Neuronal stem cell (in vitro differentiated cells): ENCODE data around the gene SDR39U1.
"Not testable (repeated sequence)": the region's sequence is repeated elsewhere in the genome, so short reads cannot be mapped to it uniquely, and the experiment has no call there.

Experiments used
- DNase-seq: peaks from one replicate; pipeline ENCODE4 v3.0.0-alpha.2; 2013; ENCODE audit warnings: low spot score
- H2AFZ ChIP-seq: one replicate; pipeline ENCODE4 v1.6.1; 2013; ENCODE audit warnings: mild to moderate bottlenecking, low read length, inconsistent platforms
- H2AK5ac ChIP-seq: 2 replicates; pipeline ENCODE4 v1.6.1; 2013; ENCODE audit warnings: low read depth, mild to moderate bottlenecking, inconsistent platforms, low read length, moderate library complexity, mixed read lengths
- H2BK120ac ChIP-seq: 2 replicates; pipeline ENCODE4 v1.6.1; 2013; ENCODE audit warnings: low read depth, mild to moderate bottlenecking, inconsistent platforms, low read length, moderate library complexity, mixed read lengths
- H2BK12ac ChIP-seq: one replicate; pipeline ENCODE4 v1.6.1; 2013; ENCODE audit warnings: low read length, inconsistent platforms
- H2BK15ac ChIP-seq: 2 replicates; pipeline ENCODE4 v1.6.1; 2013; ENCODE audit warnings: mild to moderate bottlenecking, low read length, inconsistent platforms, mixed read lengths
- H2BK5ac ChIP-seq: one replicate; pipeline ENCODE4 v1.6.1; 2013; ENCODE audit warnings: inconsistent platforms, mild to moderate bottlenecking, low read length, moderate library complexity
- H3K14ac ChIP-seq: one replicate; pipeline ENCODE4 v1.6.1; 2013; ENCODE audit warnings: low read length, inconsistent platforms
- H3K18ac ChIP-seq: 2 replicates; pipeline ENCODE4 v1.6.1; 2013; ENCODE audit warnings: low read length, inconsistent platforms
- H3K23ac ChIP-seq: 2 replicates; pipeline ENCODE4 v1.6.1; 2013; ENCODE audit warnings: low read depth, mild to moderate bottlenecking, mixed read lengths, low read length, inconsistent platforms; ENCODE audit not compliant: poor library complexity
- H3K27ac ChIP-seq: replicated peaks from 3 replicates; pipeline ENCODE4 v1.5.1; 2013; ENCODE audit warnings: low read length, inconsistent platforms
- H3K27me3 ChIP-seq, 3 experiments: 2 replicates each; pipeline ENCODE4 v1.6.1; 2013; ENCODE audit warnings: low read length in 3 of 3, mild to moderate bottlenecking in 2 of 3, inconsistent platforms in 1 of 3, low read depth in 1 of 3, mixed read lengths in 1 of 3, moderate library complexity in 1 of 3; ENCODE audit not compliant: control insufficient read depth in 3 of 3, insufficient read depth in 3 of 3
- H3K36me3 ChIP-seq, 2 donors: replicated peaks in 1 of 2; 2 replicates each; pipeline ENCODE4 v1.6.1; 2013; ENCODE audit warnings: low read length in 2 of 2; ENCODE audit not compliant: control insufficient read depth in 2 of 2, insufficient read depth in 2 of 2
- H3K4ac ChIP-seq: 2 replicates; pipeline ENCODE4 v1.6.1; 2013; ENCODE audit warnings: inconsistent platforms, mild to moderate bottlenecking, low read length, moderate library complexity
- H3K4me1 ChIP-seq, 2 donors: 1 replicate in 1 of 2; 2 replicates in 1 of 2; pipeline ENCODE4 v1.6.1; 2013; ENCODE audit warnings: low read length in 2 of 2, low read depth in 1 of 2; ENCODE audit not compliant: control insufficient read depth in 2 of 2, insufficient read depth in 1 of 2
- H3K4me2 ChIP-seq: one replicate; pipeline ENCODE4 v1.6.1; 2013; ENCODE audit warnings: mild to moderate bottlenecking, low read length, inconsistent platforms; ENCODE audit not compliant: insufficient read depth, poor library complexity, severe bottlenecking
- H3K4me3 ChIP-seq, 2 donors: 2 replicates each; pipeline ENCODE4 v1.5.1; 2013; ENCODE audit warnings: low read length in 2 of 2, mild to moderate bottlenecking in 2 of 2, inconsistent platforms in 1 of 2, moderate library complexity in 1 of 2
- H3K79me1 ChIP-seq: one replicate; pipeline ENCODE4 v1.6.1; 2013; ENCODE audit warnings: low read depth, mild to moderate bottlenecking, inconsistent platforms, low read length, moderate library complexity
- H3K9ac ChIP-seq: one replicate; pipeline ENCODE4 v1.6.1; 2013; ENCODE audit warnings: mild to moderate bottlenecking, low read depth, low read length, inconsistent platforms; ENCODE audit not compliant: poor library complexity
- H3K9me3 ChIP-seq, 2 donors: replicated peaks in 1 of 2; 2 replicates each; pipeline versions ENCODE3 to v1.6.1; 2013; ENCODE audit warnings: low read length in 2 of 2, mild to moderate bottlenecking in 2 of 2, inconsistent platforms in 1 of 2, low read depth in 1 of 2, mixed read lengths in 1 of 2, moderate library complexity in 1 of 2; ENCODE audit not compliant: control insufficient read depth in 2 of 2, insufficient read depth in 1 of 2
- H4K8ac ChIP-seq: one replicate; pipeline ENCODE4 v1.6.1; 2013; ENCODE audit warnings: low read depth, mild to moderate bottlenecking, inconsistent platforms, low read length, moderate library complexity
- H4K91ac ChIP-seq: one replicate; pipeline ENCODE4 v1.6.1; 2013; ENCODE audit warnings: low read length, low read depth, mild to moderate bottlenecking, inconsistent platforms; ENCODE audit not compliant: poor library complexity
- WGBS, 2 donors: extraction: QIAGEN DNeasy Blood & Tissue Kit; methylation state at CpG; one replicate each; pipeline ENCODE4 v1.1.7; 2013; ENCODE audit warnings: missing lambda C conversion rate in 2 of 2, mixed read lengths in 1 of 2; ENCODE audit not compliant: insufficient read length in 2 of 2, insufficient replicate concordance in 1 of 2; ENCODE audit errors: extremely low coverage in 2 of 2; 5-methylcytosine and 5-hydroxymethylcytosine counted together

Gene SDR39U1

DNA sequence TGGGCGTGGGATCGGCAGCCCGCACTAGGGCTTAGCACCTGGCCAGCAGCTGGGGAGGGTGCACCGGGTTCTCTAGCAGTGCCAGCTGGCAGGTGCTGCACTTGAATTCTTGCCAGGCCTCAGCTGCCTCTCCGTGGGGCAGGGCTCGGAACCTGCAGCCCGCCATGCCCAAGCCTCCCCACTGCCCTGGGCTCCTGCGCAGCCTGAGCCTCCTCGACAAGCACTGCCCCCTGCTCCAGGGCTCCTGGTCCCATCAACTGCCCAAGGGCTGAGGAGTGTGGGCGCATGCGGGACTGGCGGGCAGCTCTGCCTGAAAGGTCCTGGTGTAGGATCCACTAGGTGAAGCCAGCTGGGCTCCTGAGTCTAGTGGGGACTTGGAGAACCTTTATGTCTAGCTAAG lies 30.6 kb upstream of the SDR39U1 start:
- Histone ChIP-seq H3K4me3 (no peak overlapping the region), H2AFZ (no peak overlapping the region), H2BK5ac (no peak overlapping the region), H3K23ac (no peak overlapping the region), H3K9ac (no peak overlapping the region), H3K4me2 (no peak overlapping the region), H3K18ac (no peak overlapping the region), H4K8ac (no peak overlapping the region), H3K4me1 (no peaks in the 10 kb centered on the region), H2BK12ac (no peak overlapping the region), H3K9me3 (no peaks in the 10 kb centered on the region), H3K79me1 (no peaks in the 10 kb centered on the region), H3K36me3 (peaks cover 0 to 6% of the 10 kb centered on the region in 2 donors), H2BK120ac (no peak overlapping the region), H2AK5ac (no peak overlapping the region), H3K27me3 (no peaks in the 10 kb centered on the region), H4K91ac (no peak overlapping the region), H2BK15ac (no peak overlapping the region), H3K14ac (no peak overlapping the region), H3K27ac (no peak overlapping the region), H3K4ac (no peak overlapping the region)
- WGBS, 2 donors = no CpG with 5 or more reads among the region's 12 CpGs
- no peak for DNase-seq

DNA sequence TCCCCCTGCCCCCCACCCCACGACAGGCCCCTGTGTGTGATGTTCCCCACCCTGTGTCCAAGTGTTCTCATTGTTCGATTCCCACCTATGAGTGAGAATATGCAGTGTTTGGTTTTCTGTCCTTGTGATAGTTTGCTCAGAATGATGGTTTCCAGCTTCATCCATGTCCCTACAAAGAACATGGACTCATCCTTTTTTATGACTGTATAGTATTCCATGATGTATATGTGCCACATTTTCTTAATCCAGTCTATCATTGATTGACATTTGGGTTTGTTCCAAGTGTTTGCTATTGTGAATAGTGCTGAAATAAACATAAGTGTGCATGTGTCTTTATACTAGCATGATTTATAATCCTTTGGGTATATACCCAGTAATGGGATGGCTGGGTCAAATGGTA lies 27.9 kb upstream of the SDR39U1 start:
- not testable (repeated sequence) for H2AK5ac ChIP-seq, H2BK5ac ChIP-seq, H3K9me3 ChIP-seq, H3K4ac ChIP-seq, DNase-seq, H3K79me1 ChIP-seq, H2BK15ac ChIP-seq, H4K8ac ChIP-seq, H3K23ac ChIP-seq, H3K27ac ChIP-seq, H3K4me2 ChIP-seq, H3K36me3 ChIP-seq, H3K14ac ChIP-seq, H3K18ac ChIP-seq, H3K4me3 ChIP-seq, H3K9ac ChIP-seq, H4K91ac ChIP-seq, H3K4me1 ChIP-seq, H2AFZ ChIP-seq, H2BK12ac ChIP-seq, H3K27me3 ChIP-seq, H2BK120ac ChIP-seq
- WGBS, 2 donors = no CpG with 5 or more reads among the region's 2 CpGs

DNA sequence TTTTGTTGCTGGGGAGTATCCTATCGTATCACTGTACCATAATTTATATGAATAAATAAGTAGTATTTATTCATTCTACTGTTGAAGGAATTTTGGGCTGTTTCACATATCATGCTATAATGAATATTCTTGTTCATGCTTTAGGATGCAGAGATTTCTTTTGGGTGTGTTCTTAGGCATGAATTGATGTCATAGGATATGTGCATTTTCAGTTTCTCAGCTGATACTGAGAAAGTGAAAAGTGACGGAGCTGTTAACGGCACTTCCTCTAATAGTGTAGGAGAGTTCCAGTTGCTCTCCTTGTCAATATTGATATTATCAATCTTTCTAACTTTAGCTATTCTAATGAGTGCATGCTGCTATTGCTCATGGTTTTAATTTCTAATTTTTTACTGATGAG lies 23.2 kb upstream of the SDR39U1 start:
- Histone ChIP-seq H3K9me3 (no peaks in the 10 kb centered on the region), H3K36me3 (peaks cover 0 to 2% of the 10 kb centered on the region in 2 donors), H2BK120ac (no peak overlapping the region), H3K4ac (no peak overlapping the region), H2AK5ac (no peak overlapping the region), H2BK15ac (no peak overlapping the region), H3K4me3 (no peak overlapping the region), H3K4me1 (no peaks in the 10 kb centered on the region), H3K9ac (no peak overlapping the region), H4K91ac (no peak overlapping the region), H3K23ac (no peak overlapping the region), H2AFZ (no peak overlapping the region), H3K14ac (no peak overlapping the region), H3K27ac (no peak overlapping the region), H2BK5ac (no peak overlapping the region), H3K4me2 (no peak overlapping the region), H2BK12ac (no peak overlapping the region), H3K18ac (no peak overlapping the region), H3K27me3 (no peaks in the 10 kb centered on the region), H3K79me1 (no peaks in the 10 kb centered on the region), H4K8ac (no peak overlapping the region)
- DNase-seq = no peak
- WGBS, 2 donors = no CpG with 5 or more reads among the region's 3 CpGs

DNA sequence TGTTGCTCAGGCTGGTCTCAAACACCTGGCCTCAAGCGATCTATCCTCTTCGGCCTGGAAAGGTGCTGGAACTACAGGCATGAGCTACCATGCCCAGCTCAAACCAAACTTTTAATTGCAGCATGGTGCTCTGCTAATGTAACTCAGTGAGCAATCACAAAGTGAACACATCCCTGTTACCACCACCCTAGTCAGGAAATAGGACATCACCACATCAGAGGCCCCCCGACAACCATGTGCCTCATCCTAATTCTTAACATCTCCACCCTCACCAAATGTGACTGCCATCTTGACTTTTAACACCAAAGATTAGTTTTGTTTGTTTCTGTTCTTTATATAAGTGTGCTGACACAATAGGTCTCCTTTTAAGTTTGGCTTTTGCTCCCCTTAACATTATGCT lies 22.8 kb upstream of the SDR39U1 start:
- Histone ChIP-seq H3K79me1 (no peaks in the 10 kb centered on the region), H3K4me1 (no peaks in the 10 kb centered on the region), H3K14ac (no peak overlapping the region), H2BK120ac (no peak overlapping the region), H4K8ac (no peak overlapping the region), H2BK15ac (no peak overlapping the region), H3K4me2 (no peak overlapping the region), H3K4me3 (no peak overlapping the region), H2AK5ac (no peak overlapping the region), H3K36me3 (peaks cover 0 to 2% of the 10 kb centered on the region in 2 donors), H3K4ac (no peak overlapping the region), H2BK12ac (no peak overlapping the region), H3K18ac (no peak overlapping the region), H2BK5ac (no peak overlapping the region), H3K23ac (no peak overlapping the region), H4K91ac (no peak overlapping the region), H2AFZ (no peak overlapping the region), H3K9me3 (no peaks in the 10 kb centered on the region), H3K27me3 (no peaks in the 10 kb centered on the region), H3K9ac (no peak overlapping the region), H3K27ac (no peak overlapping the region)
- WGBS, 2 donors = no CpG with 5 or more reads among the region's 3 CpGs
- no peak for DNase-seq
